RWPE1 (cell line): ENCODE measurements around the gene CNTN5.

Experiments used
- CTCF ChIA-PET: fragments of 350-600 bp; sonication (Branson Sonifier 250); formaldehyde crosslinking; extraction: SDS; loops from one replicate; lab custom pipeline; 2021; lab: Yijun Ruan, JAX
- POLR2A ChIA-PET: fragments of 400-600 bp; formaldehyde crosslinking; extraction: SDS; loops from one replicate; lab custom pipeline; 2020; ENCODE audit warnings: antibody characterized with exemption; ENCODE audit not compliant: low non-redundant PET; lab: Yijun Ruan, JAX
- DNase-seq: peaks from one replicate; pipeline ENCODE4 v3.0.0; 2012; ENCODE audit warnings: low spot score
- H3K27ac ChIP-seq: fragments of 450-650 bp; 2 replicates; pipeline ENCODE4 v1.5.1; 2017
- TF ChIP-seq, protein P1 (sequence below): fragments of 450-650 bp; conservative IDR thresholded peaks from 2 replicates; pipeline ENCODE4 v1.5.1; 2017; ENCODE audit warnings: low read depth, mild to moderate bottlenecking

The CNTN5 gene

DNA sequence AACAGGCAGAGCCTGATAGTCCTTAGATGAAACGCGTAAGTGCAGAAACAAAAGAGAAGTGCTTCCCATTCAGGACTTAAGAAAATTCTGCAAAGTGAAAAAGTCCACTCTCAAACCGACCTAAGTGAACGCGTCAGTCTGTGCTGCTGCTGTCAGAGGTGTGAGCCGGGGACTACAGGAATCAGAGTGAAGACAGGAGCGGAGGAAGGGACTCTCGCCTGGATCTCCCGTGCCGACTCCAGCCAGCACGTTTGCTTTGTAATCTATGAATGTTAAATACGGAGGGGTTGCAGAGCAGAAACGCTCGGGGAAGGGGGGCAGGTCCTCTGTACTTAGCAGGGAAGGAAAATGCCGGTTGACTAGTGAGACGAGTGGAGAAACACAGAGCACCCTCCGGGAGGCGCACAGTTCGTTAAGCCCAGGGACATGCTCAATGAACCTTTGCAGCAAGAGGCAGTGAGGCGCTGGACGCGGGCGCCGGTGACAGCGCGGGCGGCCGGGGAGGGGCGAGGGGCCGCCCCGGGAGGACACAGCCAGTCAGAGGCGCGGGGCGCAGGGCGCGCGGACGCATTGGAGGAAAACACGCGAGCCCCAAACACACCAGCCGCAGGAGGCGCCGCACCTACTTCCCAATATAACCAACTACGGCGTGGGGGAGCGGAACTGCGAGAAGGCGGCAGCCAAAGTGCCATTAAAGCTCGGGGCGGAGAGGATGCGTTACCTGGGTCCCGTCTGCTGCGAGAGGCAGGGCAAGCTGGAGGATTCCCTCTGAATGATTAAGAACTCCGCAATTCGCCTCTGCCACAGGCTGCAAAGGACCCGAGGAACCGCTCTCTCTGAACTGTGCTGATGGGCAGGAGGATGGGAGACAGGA, at the start of gene CNTN5:
CNTN5 (plus strand) TSS at position 598 of the 874 bp plus-strand sequence.
- peak; percentile 0 for DNase-seq
- ChIA-PET CTCF (no interaction called here), POLR2A (no interaction called here)
- no peak within 1 kb of the TSS for H3K27ac ChIP-seq
- TF ChIP-seq, protein P1, sequence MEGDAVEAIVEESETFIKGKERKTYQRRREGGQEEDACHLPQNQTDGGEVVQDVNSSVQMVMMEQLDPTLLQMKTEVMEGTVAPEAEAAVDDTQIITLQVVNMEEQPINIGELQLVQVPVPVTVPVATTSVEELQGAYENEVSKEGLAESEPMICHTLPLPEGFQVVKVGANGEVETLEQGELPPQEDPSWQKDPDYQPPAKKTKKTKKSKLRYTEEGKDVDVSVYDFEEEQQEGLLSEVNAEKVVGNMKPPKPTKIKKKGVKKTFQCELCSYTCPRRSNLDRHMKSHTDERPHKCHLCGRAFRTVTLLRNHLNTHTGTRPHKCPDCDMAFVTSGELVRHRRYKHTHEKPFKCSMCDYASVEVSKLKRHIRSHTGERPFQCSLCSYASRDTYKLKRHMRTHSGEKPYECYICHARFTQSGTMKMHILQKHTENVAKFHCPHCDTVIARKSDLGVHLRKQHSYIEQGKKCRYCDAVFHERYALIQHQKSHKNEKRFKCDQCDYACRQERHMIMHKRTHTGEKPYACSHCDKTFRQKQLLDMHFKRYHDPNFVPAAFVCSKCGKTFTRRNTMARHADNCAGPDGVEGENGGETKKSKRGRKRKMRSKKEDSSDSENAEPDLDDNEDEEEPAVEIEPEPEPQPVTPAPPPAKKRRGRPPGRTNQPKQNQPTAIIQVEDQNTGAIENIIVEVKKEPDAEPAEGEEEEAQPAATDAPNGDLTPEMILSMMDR = peak; percentile 31

GRCh38 chr11:98979205-98979604, 41.5 kb upstream of the CNTN5 start:
- POLR2A ChIA-PET = no interaction called here
- CTCF ChIA-PET = no interaction called here
- no peak for DNase-seq
- TF ChIP-seq, protein P1 = no peak
- no peak overlapping the region for H3K27ac ChIP-seq

GRCh38 chr11:99015634-99016454, 4.9 kb upstream of the CNTN5 start:
- TF ChIP-seq, protein P1 = peak; percentile 89
- CTCF ChIA-PET = interaction anchor here (0.5 to 1.2 kb wide), 15 partner anchors 9 to 1953 kb away, joined by 3 to 6 read pairs (median 4); no protein-coding TSS in a partner anchor

GRCh38 chr11:99019696-99020095, 1.1 kb upstream of the CNTN5 start:
- CTCF ChIA-PET = no interaction called here
- no peak overlapping the region for H3K27ac ChIP-seq
- TF ChIP-seq, protein P1 = no peak
- no peak for DNase-seq
- POLR2A ChIA-PET = no interaction called here

More at GRCh38 chr11:99015634-99016454, 4.9 kb upstream of the CNTN5 start:
- H3K27ac ChIP-seq = no peak overlapping the region
- peak; percentile 22 for DNase-seq
- POLR2A ChIA-PET = no interaction called here

DNA sequence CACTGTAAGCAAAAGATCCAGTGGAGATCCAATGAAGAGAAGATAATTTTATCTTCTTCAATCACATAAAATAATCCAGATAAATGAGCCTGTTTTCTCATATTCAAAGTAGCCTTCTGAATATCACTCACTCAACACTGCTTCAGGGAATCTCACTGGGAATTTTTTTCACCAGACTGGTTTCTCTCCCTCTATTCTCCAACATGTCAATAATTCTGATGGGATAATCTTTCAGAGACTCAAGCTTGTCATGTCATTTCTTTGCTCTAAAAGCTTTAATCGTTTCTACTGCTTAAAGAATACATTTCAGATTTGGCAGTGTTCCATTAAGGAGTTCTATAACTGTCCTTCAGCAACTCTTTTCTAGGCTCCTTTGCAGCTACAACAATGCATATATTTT, 16.3 kb downstream of the CNTN5 start:
- ChIA-PET CTCF (no interaction called here), POLR2A (no interaction called here)
- no peak overlapping the region for H3K27ac ChIP-seq
- TF ChIP-seq, protein P1 = no peak
- no peak for DNase-seq

- TF ChIP-seq, protein P1 = no peak
- DNase-seq = no peak
- CTCF ChIA-PET = interaction anchor here (0.7 kb wide), 1 partner anchor 366 kb away, joined by 3 read pairs; no protein-coding TSS in a partner anchor
- no peak overlapping the region for H3K27ac ChIP-seq
- POLR2A ChIA-PET = no interaction called here
Observed at GRCh38 chr11:99063331-99063730, 42.6 kb downstream of the CNTN5 start.
